NT2/D1 (cell line): Measurements from ENCODE around the gene ANKS6.

Experiments used
- SUZ12 ChIP-seq: IDR thresholded peaks from 2 replicates; pipeline ENCODE4 v1.6.1; 2011; ENCODE audit not compliant: insufficient read length, insufficient read depth; ENCODE audit errors: extremely low read depth
- YY1 ChIP-seq: IDR thresholded peaks from 2 replicates; pipeline ENCODE4 v1.6.1; 2011; ENCODE audit not compliant: insufficient read length, insufficient read depth

- TF ChIP-seq SUZ12 = no peak
- no peak for TF ChIP-seq YY1
Observed at GRCh38 chr9:98719055-98719454, 77.3 kb downstream of the ANKS6 start.
